ENCODE results near the gene PSMA3.

The PSMA3 gene

DNA sequence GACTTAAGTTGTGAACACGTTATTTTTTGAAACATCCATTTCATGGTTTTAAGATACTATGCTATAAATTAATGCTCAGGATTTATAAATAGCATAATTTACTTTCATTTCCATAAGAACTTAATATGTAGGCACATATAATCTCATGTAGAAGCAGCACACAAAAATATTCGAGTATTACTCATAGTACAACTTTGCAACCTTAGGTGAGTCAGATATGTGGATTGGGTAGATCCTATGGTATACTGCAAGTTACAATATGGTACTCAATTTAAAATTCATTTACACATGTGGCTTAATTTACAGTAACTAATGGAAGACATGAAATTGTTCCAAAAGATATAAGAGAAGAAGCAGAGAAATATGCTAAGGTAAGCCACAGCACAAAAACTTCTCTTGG is 26.0 kb downstream of the PSMA3 start:
- no peak for DNase-seq

DNA sequence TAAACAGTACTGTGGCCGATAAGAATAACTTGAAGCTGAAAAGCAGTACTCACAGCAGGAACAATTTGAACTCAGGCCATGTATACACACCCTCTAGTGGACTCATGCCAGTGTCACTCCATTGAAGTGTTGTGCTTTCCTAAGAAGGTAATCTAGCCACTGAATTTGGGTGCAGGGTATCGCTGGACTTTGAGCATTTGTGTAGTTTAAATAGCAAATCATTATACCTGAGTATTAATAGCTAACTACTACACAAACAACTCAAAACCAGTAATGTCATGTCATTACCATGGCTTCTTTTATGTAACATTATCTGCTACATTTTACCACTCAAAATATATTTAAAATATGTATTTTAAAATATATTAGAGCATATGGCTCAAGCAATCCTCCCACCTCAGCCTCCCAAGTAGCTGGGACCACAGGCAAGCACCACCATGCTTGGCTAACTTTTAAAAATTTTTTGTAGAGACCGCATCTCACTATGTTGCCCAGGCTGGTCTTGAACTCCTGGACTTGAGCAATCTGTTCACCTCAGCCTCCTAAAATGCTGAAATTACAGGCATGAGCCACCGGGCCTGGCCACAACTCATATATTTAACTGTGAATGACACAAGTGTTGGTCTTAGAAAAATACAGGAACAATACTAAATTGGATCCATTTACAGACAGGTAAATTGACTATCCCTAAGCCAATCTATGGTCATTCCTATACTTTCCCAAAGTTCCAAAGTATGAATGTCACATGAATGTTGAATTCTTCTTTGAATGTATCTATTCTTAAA is 28.1 kb downstream of the PSMA3 start:
- DNase-seq = no peak

DNA sequence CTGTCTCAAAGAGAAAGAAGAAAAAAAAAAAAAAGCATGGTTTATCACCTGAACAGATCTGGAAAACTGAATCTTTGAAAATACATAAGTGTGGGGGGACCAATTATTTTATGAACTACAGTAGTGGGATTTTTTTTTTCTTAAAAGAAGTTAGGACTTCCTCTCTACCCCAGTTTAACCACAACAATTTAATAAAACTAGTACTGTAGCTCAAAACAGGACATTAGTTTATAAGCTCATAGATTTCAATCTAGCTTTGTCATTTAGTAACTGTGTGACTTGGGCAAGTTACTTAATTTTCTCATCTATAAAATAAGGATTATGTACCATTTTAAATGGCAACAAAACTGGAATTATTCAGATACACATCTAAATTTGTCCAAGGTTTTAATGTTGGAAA is 30.2 kb downstream of the PSMA3 start:
- DNase-seq = no peak

DNA sequence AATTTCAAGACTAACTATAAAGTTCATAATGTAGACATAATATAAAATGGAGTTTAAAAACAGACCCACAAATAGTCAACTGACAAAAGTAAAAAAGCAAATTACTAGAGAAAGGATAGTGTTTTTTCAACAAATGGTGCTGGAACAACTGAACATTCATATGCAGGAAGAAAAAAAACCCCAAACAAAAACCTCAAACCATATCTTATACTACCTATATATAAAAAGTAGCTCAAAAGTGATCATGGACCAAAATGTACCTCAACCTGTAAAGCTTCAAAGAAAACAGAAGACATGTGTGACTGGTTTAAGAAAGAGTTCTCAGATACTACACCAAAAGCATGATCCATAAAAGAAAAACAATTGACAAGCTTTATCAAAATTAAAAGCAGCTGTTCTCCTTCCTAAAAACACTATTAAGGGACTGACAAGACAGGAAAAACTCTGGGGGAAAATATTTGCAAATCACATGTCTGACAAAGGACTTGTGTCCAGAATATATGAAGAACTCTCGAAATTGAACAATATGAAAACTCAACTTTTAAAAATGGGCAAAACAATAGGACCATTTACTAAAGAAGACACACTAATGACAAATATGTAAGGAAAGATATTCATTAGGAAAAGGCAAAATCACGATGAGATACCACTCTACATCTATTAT is 31.0 kb downstream of the PSMA3 start:
- DNase-seq = no peak

DNA sequence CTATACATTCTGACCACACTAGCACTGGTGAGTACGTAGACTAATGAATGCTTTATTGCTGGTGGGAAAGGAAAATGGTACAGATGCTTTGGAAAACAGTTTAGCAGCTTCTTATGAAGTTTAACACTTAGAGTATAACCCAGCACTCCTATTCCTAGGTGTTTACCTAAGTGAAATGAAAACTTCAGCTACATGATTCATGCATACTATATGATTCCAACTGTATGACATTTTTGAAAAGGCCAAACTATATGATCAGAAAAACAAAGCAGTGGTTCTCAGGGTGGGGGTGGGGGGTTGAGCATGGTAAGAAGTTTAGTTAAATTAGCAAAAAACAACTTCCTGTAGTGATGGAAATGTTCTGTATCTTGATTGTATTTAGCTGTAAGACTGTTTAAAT is 31.6 kb downstream of the PSMA3 start:
- DNase-seq = no peak

DNA sequence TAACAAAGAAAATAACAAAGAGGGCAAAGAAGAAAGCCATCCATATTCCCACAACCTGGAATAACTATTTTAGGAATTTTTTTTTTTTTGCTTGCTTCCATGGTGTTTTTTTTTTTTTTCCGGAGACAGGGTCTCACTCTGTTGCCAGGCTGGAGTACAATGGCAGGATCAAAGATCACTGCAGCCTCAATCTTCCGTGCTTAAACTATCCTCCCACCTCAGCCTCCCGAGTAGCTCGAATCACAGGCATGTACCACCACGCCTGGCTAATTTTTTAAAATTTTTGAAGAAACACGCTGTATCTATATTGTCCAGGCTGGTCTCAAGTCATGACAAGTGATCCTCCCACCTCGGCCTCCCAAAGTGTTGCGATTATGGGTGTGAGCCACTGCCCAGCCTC is 33.5 kb downstream of the PSMA3 start:
- DNase-seq = no peak

DNA sequence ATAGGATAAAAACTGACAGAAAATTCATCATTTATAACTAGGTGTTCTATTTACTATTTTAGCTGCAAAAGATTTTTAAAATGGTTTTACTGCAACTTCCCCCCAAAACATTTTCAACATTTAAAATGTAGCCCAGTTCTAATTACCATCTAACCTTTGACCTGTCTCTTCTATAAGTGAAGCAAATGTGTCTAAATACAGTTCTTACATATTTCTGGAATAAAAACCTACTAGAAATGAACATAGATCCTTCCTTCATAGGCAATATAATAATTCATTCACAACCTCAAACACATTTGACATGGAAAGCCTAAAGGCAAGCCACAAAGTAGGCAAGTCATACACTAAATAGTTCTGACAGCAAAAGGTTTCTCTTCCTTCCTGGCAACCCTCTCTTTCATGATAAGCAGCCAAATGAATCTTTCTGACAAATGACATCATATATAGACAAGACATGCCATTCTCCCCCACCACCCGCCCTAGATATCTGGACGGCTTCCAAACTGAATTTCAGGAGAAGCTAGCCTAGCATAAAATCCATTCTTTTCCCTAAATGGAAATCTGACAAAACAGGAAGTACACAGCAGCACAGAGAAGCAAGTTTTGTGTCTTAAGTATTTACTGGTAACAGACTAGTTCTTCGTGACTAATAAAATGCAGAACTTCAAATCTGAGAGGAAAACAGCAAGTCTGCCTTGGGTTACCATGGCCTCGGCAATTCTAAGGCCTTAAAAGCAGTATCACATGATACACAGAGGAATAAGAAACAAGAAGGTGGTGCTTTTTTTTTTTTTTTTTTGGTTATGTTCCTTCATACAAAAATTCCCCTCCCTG is 36.5 kb downstream of the PSMA3 start:
- peak in 16 of 51 donors; percentile 1 to 46 (median 20) for DNase-seq

DNA sequence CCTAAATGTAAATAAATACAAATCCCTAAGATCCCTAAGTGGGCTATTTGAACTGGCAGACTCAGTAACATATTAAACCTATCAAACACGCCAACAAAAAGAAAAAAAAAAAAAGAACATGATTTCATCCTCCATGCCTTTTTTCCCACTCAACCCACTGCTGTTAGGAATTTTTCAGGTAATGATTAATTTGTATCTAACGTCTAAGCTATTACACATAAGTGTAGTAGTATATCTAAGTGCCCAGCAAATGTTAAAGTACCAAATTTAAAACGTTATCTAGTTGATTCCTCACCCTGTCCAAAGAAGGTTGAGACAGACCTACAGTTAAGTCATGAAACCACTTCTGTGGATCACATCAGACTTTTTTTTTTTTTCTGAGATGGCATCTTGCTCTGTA is 37.3 kb downstream of the PSMA3 start:
- DNase-seq = no peak

DNA sequence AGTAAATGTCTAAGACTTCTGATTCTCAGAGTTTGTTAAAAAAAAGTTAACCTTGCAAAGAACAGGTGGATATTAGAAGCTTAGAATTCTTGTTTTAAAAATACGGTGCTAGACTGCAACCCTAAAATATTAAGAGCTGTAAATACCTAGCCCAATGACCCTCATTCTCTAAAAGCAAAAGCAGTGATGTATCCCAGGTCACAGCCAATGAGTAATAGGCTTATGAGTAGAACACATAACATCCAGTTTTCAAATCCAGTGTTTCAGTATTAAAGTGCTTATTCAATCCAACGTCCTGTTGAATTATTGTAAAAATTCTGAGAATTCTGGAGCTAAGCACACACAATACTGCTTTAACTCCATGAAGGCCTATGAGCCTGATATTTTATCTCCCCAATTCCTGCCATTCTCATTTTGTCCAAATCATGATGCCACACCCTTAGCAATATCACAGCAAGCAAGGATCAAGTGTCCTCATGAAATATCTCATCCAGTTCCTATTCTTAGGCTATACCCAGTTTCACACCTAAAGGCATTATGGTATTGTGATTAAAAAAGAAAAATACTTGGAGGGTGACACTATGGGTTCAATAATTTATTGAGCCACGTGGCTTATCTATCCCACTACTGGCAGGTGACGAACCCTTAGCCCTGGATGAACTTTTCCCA is 38.4 kb downstream of the PSMA3 start:
- DNase-seq = no peak

DNA sequence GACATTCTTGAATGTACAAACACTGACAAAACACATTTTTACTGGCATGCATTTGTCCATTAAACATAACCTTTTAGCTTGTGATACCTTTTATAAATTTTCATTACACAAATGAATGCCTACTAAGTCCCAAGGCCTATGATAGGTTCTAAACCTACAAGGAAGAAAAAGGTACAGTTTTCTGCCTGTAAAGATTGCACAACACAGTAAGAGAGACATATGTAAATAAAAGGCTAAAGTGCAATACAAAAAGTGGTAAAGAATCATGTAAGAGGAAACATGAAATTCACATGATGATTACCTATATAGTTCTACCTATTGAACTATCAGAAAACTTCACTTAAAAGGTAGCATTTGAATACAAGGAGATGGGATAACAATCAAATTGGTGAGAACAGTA is 39.1 kb downstream of the PSMA3 start:
- DNase-seq = no peak

DNA sequence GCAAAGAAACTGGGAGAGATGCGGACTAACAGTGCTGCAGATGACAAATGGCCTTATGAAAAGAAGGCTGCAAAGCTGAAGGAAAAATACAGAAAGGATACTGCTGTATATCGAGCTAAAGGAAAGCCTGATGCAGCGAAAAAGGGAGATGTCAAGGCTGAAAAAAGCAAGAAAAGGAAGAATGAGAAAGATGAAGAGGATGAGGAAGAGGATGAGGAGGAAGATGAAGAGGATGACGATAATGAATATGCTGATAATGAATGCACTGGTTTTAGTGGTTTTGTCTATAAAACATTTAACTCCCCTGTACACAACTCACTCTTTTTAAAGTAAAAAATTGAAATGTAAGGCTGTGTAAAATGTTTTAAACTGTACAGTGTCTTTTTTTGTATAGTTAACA is 40.5 kb downstream of the PSMA3 start:
- DNase-seq = no peak

DNA sequence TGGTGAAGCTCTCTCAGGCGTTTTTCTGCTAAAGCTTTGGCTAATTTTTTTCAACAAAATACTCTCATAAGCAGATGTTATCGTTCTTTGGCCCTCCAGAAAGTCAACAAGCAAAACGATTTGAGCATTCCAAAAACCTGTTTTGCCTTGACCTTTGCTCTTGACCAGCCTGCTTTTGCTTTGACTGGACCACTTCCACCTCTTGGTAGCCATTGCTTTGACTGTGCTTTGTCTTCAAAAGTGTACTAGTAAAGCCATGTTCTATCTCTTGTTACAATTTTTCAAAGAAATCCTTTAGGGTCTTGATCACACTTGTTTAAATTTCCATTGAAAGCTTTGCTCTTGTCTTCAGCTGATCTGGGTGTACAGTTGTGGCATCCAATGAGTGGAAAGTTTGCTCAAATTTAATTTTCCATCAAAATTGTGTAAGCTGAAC is 43.0 kb downstream of the PSMA3 start:
- no peak for DNase-seq

DNA sequence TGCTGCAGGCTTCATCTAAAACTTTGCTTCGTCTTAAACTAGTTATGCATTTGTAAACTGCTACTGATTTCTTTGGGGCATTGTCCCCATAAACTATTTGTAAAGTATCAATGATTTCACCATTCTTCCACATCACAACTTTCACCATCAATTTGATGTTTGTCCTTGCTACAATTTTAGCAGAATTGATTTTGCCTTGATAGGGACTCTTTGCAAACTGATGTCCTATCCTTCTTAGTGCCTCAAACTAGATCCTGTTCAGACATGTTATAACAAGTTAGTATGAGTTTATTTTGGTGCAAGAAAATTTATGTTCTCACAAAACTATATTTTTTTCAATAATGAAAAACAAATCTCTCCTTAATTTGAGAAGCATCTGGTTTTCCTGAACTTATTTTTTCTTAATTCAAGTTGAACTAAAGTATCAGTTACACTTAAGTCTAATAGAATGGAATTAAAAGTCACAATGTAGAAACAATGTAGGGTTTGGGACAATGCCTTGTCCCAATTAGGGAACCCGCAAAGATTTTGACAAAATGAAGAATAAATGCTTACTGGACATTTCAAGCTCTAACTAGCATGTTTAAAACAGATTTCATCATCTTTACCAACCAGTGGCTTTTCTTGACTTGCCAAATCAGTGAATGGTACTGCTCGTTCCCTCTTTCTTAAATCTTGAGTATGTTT is 43.6 kb downstream of the PSMA3 start:
- DNase-seq = no peak

DNA sequence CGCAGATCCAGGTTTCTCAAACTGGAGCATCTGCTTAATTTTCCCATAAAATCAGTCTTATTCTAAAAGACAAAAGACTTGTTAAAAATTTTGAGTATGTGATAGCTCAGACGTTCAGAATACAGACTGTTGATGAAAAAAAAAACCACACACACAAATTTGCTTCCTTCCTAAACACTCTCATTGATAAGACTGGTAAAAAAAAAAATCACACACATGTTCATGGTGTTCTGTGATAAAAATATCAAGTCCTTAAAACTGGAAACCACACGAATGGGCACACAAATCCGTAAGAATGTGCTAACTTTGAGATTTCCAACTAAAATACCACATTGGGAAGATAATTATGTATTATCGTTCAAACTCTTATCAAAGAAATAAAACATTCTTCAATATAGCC is 47.0 kb downstream of the PSMA3 start:
- DNase-seq = no peak

DNA sequence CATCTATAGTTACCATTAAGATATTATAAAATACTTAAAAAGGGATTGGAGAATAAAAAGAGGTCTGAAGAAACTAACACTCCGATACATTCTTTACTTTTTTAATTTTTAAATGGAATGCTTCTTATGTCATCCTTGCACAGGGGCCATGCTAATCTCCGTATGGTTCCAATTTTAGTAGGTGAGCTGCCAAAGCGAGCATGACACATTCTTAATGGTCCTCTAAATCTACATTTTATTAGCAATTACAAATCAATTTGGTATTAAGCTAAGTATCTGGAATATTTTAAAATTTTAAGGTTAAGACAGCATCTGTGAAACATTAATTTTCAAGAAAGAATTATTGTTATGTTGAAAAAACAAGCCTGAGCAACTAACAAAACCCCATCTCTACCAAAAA is 47.5 kb downstream of the PSMA3 start:
- DNase-seq = no peak

DNA sequence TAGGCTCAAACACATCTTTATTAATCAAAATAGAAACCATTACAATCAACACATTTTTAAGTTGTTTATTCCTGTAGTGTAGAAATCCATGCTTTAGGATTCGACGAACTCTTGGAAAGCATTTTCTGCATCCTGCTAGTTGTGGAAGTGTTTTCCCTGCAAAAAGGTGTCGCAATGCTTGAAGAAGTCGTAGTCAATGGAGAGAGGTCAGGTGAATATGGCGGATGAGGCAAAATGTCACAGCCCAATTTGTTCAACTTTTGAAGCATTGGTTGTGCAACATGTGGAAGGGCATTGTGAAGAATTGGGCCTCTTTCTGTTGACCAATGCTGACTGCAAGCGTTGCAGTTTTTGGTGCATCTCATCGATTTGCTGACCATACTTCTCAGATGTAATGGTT is 49.6 kb downstream of the PSMA3 start:
- no peak for DNase-seq

DNA sequence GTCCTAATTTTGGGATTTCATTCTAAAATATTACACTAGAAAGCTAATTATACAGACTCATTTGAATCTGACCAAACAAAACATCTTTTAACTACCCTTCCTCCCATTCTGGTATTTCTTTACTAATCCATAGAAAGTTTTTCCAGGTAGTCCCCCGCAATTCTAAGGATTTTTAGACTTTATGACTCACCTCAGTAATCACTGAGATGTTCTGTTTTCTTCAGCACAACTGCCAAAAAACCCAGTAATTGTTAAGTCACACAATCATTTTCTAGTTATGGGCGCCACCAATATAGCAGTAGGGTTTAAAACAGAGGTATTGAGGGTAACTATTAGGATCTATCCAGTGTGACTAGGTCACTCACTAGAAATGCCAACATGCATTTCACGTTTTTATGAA is 52.1 kb downstream of the PSMA3 start:
- peak in 1 of 51 donors; percentile 5 for DNase-seq

DNA sequence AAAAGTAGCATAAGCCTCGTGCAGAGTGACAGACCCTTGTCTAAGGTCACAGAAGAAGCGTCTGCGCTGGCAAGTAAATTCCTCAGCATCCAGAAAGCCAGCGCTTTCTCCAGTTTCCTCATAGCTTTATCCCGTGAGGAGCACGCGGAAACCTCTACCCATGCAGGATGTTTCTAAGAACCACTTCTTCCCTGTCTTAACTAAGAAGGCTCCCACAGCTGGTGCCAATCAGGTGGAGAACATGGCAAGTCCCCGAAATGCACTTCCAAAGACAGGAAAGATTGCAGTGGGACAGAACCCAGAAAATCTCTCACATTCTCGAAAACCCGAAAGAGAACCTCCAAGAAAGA is 52.7 kb downstream of the PSMA3 start:
- DNase-seq = peak in 5 of 51 donors; percentile 23 to 91 (median 50)

DNA sequence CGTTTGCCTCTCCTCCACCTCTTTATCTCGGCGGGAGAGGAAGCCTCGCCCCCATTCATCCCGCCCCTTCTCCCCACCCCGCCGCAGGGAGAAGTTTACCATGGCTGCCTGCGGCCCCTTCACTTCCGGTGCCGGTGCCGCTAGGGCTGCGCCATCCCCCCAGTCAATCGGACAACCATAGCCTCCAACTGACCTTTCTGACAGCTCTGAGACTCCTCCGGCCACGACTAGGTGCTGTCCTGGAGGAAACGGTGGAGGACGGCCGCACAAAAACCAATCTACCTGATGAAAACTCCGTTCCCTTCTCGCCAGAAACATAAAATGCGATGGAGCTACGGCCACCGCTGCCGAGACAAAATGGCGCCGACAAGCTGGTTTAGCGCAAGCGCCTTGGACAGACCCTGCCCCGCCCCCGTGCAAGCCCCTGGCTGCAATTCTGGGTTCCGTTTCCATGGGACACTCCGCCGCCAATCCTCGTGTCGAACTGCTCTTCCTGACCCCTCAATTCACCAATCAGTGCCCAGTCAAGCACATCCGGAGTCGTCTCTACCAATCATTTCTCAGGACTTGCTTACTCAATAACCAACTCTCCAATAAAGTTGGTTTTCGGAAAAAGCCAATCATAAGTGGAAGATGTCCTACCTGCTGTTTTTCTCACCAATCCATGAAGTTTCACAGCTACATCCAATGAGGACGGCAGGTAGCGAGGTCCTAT is 53.3 kb downstream of the PSMA3 start:
- DNase-seq = peak; percentile 82 to 100 (median 98)
